ENCODE data around the gene GDI1.

Gene GDI1

GRCh38 chrX:154482786-154483185 is 45.8 kb downstream of the GDI1 start:
- no peak for DNase-seq
- ATAC-seq: no peak

- DNase-seq: no peak
- no peak for ATAC-seq
Observed at GRCh38 chrX:154483325-154483724, 46.4 kb downstream of the GDI1 start.

- DNase-seq: no peak
- peak; percentile 15 for ATAC-seq
Observed at GRCh38 chrX:154484255-154485149, 47.5 kb downstream of the GDI1 start.

- ATAC-seq (no peak), DNase-seq (no peak)
Observed at GRCh38 chrX:154485150-154486051, 48.4 kb downstream of the GDI1 start.

GRCh38 chrX:154486052-154486395 is 49.1 kb downstream of the GDI1 start:
- DNase-seq (peak; percentile 35), ATAC-seq (no peak)

DNA sequence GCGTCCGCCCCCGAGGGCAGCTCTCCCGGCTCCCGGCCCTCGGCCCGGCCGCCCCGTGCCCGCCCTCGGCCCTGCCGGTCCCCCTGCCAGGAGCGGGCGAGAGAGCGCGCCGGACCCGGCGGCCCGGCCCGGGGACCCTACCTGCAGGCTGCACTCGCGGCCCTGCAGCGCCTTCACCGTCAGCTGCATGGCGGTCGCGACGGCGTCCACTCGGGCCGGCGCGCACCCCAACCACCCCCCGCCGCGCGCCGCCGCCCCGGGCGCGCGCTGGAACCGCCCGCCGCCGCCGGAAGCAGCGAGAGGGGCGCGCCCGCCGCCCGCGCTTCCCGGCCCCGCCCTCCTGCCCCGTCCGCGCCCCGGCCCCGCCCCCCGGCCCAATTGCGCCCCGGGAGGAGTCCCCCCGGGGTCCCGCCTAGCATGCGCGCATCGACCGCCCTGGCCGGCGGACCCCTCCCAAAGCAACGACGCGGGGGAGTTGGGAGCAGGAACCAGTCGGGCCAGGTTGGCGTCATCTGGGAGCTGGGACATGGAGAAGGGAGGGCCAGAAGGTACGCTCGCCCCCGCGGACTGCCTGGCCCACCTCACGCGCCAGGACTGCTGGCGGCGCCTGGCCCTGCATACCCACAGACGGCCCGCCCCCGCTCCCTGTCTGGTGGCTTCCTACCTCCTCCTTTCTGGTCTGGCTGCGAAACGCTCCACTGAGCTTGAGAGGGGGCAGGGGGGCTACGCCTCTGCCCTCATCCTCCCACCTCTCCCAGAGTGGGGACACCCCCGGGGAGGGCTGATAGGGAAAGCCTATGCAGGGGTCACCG is 49.6 kb downstream of the GDI1 start, which contains the start of gene UBL4A:
TSS of gene UBL4A (minus strand) at position 220 of the 812 bp plus-strand sequence. CDS start at position 189, 31 bp downstream.
- peak; percentile 70 for DNase-seq
- peak; percentile 30 for ATAC-seq

- ATAC-seq: no peak
- DNase-seq: no peak
Observed at GRCh38 chrX:154487518-154488290, 50.8 kb downstream of the GDI1 start.

DNA sequence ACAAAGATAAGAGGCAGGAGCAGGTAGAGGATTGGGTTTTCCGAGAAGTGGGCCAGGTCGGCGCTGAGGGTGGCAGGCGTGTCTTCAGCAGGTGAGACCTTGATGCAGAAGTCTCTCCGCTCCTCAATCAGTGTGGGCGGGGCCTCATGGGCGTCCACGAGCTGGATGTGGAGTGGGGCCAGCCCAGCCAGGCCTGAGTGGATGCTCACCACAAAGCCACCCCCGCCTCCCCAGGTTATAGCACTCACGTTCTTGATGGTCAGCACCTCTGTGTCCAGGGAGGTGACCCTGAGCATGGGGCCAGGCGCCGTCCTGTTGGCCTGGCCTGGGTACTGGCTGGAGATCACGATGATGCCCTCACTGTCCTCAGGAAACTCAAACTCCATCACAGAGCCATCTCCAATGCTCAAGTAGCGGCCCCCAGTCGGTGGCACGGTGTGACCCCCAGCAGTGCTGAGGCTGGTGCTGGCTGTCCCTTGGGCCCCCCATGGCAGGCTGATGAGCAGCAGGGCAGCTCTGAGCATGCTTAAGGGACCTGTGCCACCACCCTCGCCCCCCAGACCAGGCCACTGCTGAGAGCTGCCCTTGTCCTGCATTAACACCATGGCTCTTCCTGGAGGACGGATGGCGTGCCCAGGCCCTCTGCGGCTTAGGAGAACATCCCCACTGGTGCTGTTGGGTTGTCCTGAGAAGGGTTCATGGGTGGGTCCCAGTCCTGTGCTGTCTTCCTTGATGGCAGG is 51.6 kb downstream of the GDI1 start:
- ATAC-seq (no peak), DNase-seq (no peak)

DNA sequence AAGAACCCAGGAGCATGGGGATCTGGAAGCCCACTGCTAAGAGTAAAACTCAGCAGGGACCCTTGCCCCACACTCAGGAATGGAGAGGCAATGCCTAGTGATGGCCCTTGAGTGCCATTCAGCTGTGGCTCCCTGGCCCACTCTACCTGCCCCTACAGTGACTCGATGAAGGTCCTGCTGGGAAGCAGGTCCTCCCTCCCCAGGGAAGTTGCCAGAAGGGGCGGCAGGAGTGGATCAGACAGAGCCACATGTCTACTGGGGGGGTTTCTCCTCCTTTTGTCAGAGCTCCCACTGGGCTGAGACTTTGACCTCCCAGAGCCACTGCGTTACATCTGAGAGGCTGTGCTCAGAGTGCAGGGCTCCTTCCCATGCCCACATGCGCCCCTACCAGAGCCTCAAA is 52.2 kb downstream of the GDI1 start:
- no peak for ATAC-seq

DNA sequence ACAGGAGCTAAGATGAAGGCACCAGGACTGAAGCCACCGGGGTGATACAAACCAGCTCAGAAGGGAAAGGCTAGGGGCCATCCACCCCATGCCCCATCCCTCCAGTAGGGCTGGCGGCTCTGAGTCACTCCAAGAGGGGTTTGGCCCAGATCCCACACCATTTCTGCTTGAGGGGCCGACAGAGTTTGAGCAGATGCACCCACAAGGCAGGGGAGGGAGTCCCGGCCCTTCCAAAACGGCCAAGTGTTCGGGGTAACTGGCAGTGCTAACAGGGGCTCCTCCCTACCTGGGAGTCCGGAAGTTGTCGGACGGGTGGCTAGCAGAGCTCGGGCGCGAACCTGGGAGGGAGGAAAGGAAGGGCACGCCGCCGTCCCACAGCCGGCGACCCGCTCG is 53.1 kb downstream of the GDI1 start:
- peak; percentile 35 for DNase-seq

More for the DNA sequence above, 52.2 kb downstream of the GDI1 start:
- no peak for DNase-seq

DNA sequence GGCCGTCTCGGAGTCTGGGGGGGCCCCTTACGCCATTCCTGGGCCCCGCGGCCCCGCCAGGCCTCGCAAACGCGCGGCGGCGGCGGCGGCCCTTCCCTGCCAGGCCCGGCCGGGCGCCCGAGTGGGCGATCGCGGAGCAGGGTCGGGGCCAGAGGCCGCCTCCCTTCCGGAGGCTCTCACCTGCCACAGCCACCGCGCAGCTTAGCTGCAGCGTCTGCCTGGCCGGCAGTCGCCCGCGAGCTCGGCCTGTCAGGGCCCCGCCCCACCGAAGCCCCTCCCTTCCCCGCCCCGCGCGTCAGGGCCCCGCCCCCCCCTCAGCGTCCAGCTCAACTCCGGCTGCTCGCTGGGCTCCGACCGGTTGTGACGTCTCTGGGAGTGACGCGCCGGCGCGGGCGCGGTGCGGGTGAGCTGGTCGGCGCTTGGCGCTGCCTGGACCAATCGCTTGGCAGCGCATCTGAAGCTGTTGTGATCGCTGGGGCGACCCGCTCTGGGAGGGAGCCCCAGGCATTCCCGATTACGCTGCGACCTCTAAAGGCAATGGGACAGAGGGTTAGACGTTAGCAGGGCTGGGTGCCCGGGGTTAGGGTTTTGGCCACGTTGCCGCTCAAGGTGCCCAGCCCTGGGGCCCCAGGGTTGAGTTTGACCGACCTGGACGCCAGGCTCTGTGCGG is 53.6 kb downstream of the GDI1 start, which contains the start of gene SLC10A3:
TSS of gene SLC10A3 (minus strand) at position 216 of the 670 bp plus-strand sequence. CDS start 1,689 bp downstream, outside the sequence.
- peak; percentile 91 for ATAC-seq
- peak; percentile 89 for DNase-seq

More for the DNA sequence above, 53.1 kb downstream of the GDI1 start:
- ATAC-seq: peak; percentile 37
